ENCODE measurements around the gene EML1.

Gene EML1

DNA sequence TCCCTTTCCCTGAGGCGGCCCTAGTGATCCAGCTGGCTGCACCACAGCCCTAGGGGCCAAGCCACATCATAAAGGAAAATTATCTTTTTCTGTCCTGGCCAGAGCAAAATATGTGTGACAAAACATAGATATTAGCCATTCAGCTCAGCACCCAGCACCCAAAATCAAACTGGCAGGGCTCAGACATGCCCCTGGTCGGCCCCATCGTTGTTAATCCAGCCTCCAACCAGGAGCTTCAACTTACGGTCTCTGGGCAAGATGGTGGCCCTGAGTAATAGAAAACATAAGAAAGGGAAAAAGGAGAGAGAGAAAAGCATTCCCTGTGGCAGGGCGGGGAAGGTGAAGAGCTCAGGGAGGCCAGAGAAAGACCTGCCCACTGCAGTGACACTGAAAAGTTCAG lies 111.9 kb downstream of the EML1 start:
- Histone ChIP-seq H3K4me1 (ENCODE audit: insufficient read depth, low read length) (no peaks in the 10 kb centered on the region; the same call in 1 of the 2 replicates), H3K36me3 (ENCODE audit: insufficient read depth, low read length) (peaks cover 13% of the 10 kb centered on the region), H3K9me3 (ENCODE audit: control insufficient read depth, insufficient read depth, low read length) (peaks cover 8% of the 10 kb centered on the region; the same call in 1 of the 2 replicates), H3K9ac (ENCODE audit: low read depth, low read length) (no peak overlapping the region)

DNA sequence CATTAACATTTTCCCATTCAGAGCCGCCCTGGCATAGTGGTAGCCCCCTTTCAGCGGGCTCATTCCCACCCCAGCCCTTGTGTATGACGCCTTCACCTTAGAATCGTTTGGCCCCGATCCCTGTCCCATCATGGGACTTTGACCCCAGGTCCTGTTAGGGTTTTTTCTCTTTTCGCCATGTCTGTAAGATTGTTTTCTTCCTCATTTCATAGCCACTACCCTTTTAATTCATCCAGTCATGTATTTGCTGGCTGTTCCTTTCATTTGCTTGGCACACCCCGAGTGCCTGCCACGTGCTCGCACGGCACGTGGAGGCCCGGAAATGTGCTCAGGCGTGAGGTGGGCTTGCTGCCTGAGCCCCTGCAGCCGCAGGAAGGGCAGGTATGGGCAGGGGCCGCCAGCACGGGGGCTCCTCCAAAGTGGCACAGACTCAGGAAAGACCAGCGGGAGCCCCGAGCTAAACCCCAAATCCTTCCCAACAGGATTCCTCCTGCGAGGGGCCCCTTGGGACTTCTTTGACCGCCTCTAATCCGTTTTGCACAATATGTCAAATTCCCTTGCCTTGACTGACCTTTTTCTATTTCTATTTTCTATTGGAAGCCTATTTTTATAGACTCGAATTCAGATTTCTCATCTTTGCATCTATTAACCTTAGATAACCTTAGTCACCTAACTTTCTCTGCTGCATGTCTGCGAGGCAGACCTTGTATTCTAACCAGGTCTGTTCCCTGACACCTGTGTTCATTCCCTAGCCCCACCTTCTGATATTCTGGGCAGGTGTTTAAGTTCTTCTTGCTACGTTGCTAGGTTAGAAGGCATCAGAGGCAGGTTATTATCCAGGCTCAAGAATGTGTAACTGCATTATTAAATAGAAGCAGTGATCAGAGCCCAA lies 114.8 kb downstream of the EML1 start:
- Histone ChIP-seq H3K4me1 (ENCODE audit: insufficient read depth, low read length) (no peaks in the 10 kb centered on the region; the same call in 1 of the 2 replicates), H3K9me3 (ENCODE audit: control insufficient read depth, insufficient read depth, low read length) (peaks cover 6% of the 10 kb centered on the region; the same call in 1 of the 2 replicates), H3K36me3 (ENCODE audit: insufficient read depth, low read length) (peaks cover 5% of the 10 kb centered on the region), H3K9ac (ENCODE audit: low read depth, low read length) (no peak overlapping the region)

DNA sequence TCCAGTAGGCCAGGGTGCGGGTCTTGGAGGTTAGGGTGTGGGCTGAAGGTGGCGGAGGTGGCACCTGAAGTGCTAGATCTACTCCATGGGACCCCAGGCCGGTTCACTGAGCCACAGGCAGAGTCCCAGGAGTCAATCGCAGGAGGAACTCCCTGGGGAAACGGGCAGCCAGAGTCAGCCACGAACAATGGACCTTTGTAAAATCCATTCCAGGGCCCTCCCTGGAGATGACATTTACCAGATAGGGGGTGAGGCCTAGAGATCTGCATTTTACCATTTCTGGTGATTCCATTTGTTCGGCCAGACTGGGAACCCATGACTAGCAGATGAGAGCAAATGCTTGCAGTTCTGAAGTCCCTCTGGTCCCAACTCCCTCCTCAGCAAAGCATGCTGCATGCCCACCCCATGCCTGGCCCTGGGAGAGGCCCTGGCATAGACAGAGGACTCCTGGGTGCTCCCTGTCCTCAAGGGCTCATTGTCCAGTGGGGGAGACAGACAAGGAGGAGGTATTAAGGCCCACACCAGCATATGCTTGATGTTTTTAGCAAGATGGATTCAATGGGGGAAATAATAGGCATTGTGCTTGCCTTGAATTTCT lies 115.5 kb downstream of the EML1 start:
- peaks cover 4% of the 10 kb centered on the region; the same call in 1 of the 2 replicates for H3K36me3 ChIP-seq (ENCODE audit: insufficient read depth, low read length)
- no peaks in the 10 kb centered on the region; the same call in 1 of the 2 replicates for H3K4me1 ChIP-seq (ENCODE audit: insufficient read depth, low read length)
- H3K9ac ChIP-seq (ENCODE audit: low read depth, low read length) = no peak overlapping the region
- H3K9me3 ChIP-seq (ENCODE audit: control insufficient read depth, insufficient read depth, low read length) = no peaks in the 10 kb centered on the region

DNA sequence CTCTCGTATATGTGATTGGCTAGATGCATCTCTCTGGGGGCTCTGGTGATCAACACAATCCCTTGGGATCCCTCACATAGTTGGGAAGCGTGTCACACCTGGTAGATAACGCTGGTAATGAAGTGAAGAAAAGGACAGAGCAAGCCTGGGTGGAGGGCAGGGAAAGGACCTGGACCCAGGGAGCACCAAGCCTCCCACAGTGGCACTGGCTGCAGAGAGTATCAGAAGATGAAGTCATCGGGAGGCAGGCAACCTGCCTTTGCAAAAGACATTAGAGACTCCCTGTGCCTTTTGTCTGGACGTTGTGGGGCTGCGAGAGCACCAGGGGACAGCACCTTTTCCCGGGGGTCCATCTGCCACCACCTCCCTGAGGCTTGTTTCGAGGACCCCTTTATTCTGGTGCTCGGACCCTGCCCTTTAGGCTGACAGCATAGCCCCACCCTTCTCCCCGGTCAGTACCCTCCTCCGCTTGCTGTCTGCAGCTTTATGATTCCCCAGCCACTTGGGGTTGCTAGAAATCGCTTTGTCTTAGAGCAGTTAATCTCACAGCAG lies 116.4 kb downstream of the EML1 start:
- H3K36me3 ChIP-seq (ENCODE audit: insufficient read depth, low read length) = peaks cover 4% of the 10 kb centered on the region; the same call in 1 of the 2 replicates
- H3K9me3 ChIP-seq (ENCODE audit: control insufficient read depth, insufficient read depth, low read length) = no peaks in the 10 kb centered on the region
- no peak overlapping the region for H3K9ac ChIP-seq (ENCODE audit: low read depth, low read length)
- no peaks in the 10 kb centered on the region; the same call in 1 of the 2 replicates for H3K4me1 ChIP-seq (ENCODE audit: insufficient read depth, low read length)

DNA sequence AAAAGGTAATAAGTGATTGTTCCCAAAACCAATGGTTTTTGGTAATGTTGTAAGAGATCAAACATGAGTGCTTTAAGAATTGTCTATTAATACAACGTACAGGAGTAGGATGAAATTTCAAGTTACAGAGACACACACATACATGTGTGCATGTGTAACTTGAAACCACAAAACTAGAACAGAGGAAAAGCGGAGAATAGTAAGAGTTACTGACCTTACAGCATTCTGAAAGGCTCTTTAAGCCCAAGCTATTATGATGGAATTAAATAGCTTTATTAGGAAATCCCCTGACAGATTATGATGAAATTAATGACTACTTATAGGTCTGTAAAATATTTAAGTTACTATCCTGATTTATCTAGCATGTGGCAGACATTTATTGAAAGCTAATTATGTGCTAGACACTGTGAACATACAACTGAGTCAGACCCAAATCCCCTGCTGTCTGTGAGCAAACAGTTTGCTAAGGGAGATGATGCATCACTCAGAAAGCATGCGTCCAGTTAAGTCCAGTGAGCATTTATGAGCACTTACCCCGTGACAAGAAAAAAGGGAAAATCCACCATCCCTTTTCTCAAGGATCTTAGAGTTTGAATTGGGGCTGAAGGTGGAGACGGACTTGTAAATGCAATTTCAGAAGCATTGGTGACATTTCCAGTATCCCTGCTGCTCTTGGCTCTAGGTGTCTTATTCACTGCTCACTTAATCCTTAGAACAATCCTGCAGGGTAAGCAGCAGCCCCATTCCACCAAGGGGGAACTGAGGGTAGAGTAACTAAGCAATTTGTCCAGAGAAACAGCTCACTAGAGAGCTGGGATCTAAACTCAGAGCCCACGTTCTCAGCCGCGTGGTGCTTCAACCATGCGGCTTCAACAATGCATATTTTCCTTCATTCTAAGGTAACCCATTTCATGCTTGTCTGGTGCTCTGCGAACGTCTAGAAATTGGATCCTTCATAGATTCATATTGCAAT lies 117.4 kb downstream of the EML1 start:
- Histone ChIP-seq H3K9ac (ENCODE audit: low read depth, low read length) (no peak overlapping the region), H3K36me3 (ENCODE audit: insufficient read depth, low read length) (peaks cover 4% of the 10 kb centered on the region; the same call in 1 of the 2 replicates), H3K4me1 (ENCODE audit: insufficient read depth, low read length) (no peaks in the 10 kb centered on the region; the same call in 1 of the 2 replicates), H3K9me3 (ENCODE audit: control insufficient read depth, insufficient read depth, low read length) (no peaks in the 10 kb centered on the region)

DNA sequence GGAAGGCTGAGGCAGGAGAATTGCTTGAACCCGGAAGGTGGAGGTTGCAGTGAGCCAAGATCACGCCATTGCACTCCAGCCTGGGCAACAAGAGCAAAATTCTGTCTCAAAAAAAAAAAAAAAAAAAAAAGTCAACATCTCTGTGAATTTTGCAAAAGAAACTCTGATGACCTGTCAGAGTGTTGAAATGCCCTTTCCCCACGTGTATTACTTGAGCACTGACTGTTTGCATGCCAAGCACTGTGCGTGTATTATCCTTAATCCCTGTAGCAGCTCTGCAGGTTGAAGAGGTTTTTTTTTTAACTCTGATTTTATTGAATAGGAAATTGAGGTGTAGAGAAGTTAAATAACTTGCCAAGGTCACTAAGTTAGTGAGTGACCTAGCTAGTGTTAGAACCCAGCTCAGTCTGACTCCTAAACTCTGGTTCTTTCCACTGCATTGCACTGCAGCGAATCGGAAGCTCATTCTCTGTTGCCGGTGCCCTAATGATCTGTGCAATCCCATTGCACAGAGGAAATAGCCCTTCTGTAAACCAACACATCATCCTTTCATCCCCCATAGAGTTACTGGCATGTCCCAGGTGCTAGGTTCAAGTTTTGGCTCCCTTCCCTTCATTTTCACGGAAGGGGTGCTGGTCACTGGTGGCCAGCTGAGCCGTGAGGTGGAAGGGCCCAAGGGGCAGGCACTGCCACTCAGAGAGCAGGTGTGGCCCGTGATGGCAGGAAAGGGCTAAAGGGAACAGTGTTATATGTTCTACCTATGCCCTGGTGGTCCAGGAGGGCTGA lies 122.3 kb downstream of the EML1 start:
- Histone ChIP-seq H3K9ac (ENCODE audit: low read depth, low read length) (no peak overlapping the region), H3K4me1 (ENCODE audit: insufficient read depth, low read length) (no peaks in the 10 kb centered on the region), H3K9me3 (ENCODE audit: control insufficient read depth, insufficient read depth, low read length) (no peaks in the 10 kb centered on the region), H3K36me3 (ENCODE audit: insufficient read depth, low read length) (peaks cover 4% of the 10 kb centered on the region)

DNA sequence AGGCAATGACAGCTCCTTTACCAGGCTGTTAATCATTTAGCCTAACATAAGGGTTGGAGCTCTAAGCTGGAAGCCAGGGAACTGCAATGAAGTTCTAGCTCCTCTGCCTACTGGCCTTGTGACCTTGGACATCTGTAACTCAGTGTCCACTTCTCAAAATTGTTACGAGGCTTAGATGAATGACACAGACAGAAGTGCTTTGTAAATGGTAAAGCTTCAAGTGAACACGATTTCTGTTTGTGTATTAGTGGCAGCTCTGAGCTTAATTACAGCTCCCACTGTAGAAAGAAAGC lies 122.8 kb downstream of the EML1 start:
- Histone ChIP-seq H3K4me1 (ENCODE audit: insufficient read depth, low read length) (no peaks in the 10 kb centered on the region), H3K36me3 (ENCODE audit: insufficient read depth, low read length) (peaks cover 4% of the 10 kb centered on the region), H3K9ac (ENCODE audit: low read depth, low read length) (no peak overlapping the region), H3K9me3 (ENCODE audit: control insufficient read depth, insufficient read depth, low read length) (no peaks in the 10 kb centered on the region)

DNA sequence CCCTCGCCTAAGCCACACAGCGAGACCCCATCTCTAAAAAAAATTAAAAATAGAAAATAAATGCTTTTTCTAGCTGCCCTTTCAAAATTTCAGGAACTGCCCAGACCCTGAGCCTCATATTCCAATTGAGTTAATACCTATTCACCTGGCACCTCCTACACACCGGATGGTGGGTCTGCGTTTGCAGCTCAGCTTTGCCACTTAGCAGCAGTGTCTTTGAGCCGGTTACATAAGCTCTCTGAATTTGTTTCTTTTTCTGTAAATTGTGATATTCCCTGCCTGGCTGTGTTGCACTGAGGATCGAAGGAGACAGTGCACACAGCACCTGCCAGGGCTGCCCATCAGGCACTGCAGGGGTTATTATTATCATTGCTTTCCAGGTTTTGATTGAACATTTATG lies 125.6 kb downstream of the EML1 start:
- Histone ChIP-seq H3K9me3 (ENCODE audit: control insufficient read depth, insufficient read depth, low read length) (no peaks in the 10 kb centered on the region), H3K36me3 (ENCODE audit: insufficient read depth, low read length) (no peaks in the 10 kb centered on the region; the same call in 1 of the 2 replicates), H3K9ac (ENCODE audit: low read depth, low read length) (no peak overlapping the region), H3K4me1 (ENCODE audit: insufficient read depth, low read length) (no peaks in the 10 kb centered on the region)

DNA sequence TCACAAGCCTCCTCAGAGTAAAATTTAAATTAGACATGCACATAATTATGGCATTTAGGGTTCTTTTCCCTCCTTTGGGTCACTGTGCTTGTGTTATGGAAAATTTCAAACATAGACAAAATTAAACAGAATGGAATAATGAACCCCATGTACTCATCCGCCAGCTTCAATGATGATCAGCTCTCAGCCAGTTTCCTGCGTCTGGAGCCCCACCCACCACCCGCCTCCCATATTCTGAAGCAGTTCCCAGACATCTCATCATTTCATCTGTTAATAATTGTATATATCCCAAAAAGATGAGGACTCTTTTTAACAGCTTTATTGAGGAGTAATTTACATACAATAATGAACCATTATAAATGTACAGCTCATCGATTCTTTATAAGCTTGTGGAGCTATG lies 128.2 kb downstream of the EML1 start:
- Histone ChIP-seq H3K36me3 (ENCODE audit: insufficient read depth, low read length) (no peaks in the 10 kb centered on the region; the same call in 1 of the 2 replicates), H3K4me1 (ENCODE audit: insufficient read depth, low read length) (no peaks in the 10 kb centered on the region), H3K9ac (ENCODE audit: low read depth, low read length) (no peak overlapping the region), H3K9me3 (ENCODE audit: control insufficient read depth, insufficient read depth, low read length) (no peaks in the 10 kb centered on the region)

DNA sequence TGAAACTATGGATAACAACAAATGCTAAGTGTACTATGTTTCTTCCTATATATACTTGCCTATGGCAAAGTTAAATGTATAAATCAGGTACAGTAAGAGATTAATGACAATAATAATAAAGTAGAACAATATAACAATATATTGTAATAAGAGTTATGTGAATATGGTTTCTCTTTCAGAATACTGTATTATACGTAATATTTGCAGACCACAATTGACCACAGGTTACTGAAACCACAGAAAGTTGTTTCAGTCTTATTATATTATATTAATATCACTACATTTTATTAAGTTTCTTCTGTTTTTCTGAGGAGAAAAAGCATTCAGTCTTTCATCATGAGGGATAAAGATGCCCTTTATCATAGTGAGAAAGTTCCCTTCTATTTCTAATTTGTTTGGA lies 131.2 kb downstream of the EML1 start:
- H3K9ac ChIP-seq (ENCODE audit: low read depth, low read length) = no peak overlapping the region
- H3K4me1 ChIP-seq (ENCODE audit: insufficient read depth, low read length) = no peaks in the 10 kb centered on the region
- peaks cover 4% of the 10 kb centered on the region; the same call in 1 of the 2 replicates for H3K9me3 ChIP-seq (ENCODE audit: control insufficient read depth, insufficient read depth, low read length)
- no peaks in the 10 kb centered on the region for H3K36me3 ChIP-seq (ENCODE audit: insufficient read depth, low read length)

DNA sequence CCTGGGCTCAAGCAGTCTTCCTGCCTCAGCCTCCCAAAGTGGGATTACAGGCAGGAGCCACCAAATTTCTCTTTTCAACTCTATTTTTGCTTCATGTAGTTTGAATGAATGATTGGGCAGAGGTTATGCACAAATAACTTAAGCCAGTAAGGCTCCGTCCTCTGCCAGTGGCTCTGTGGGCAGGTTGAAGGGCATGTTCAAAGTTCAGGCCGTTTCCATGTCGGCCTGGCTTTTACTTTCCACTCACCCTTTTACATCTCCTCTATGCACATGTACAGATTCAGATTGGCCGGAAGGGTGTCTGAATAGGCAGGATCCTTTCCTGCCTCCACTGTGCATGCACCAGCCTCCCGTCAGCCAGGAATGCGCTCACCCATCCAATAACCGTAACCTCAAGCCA lies 132.3 kb downstream of the EML1 start:
- Histone ChIP-seq H3K9me3 (ENCODE audit: control insufficient read depth, insufficient read depth, low read length) (peaks cover 4% of the 10 kb centered on the region; the same call in 1 of the 2 replicates), H3K4me1 (ENCODE audit: insufficient read depth, low read length) (no peaks in the 10 kb centered on the region), H3K9ac (ENCODE audit: low read depth, low read length) (no peak overlapping the region), H3K36me3 (ENCODE audit: insufficient read depth, low read length) (no peaks in the 10 kb centered on the region)

DNA sequence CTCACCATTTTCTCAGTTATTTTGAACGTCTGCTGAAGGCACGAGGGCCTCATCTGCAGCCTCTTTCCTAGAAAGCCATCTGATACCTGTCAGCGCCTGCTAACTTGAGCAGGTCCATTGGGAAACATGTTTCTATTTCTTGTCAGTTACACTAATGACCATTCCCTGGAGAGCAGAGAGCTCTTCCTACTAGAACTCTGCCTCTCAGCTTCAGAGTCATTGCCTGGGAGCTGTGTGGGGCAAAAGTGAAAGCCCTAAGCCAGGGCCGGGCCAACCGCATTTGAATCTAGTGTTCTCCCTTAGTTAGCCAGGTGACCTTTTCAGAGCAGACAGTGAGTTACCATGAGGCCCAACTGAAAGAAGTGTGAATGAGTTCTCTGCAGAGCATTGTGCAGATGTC lies 135.8 kb downstream of the EML1 start:
- H3K9me3 ChIP-seq (ENCODE audit: control insufficient read depth, insufficient read depth, low read length) = peaks cover 4% of the 10 kb centered on the region; the same call in 1 of the 2 replicates
- H3K36me3 ChIP-seq (ENCODE audit: insufficient read depth, low read length) = no peaks in the 10 kb centered on the region
- H3K4me1 ChIP-seq (ENCODE audit: insufficient read depth, low read length) = no peaks in the 10 kb centered on the region
- no peak overlapping the region for H3K9ac ChIP-seq (ENCODE audit: low read depth, low read length)

DNA sequence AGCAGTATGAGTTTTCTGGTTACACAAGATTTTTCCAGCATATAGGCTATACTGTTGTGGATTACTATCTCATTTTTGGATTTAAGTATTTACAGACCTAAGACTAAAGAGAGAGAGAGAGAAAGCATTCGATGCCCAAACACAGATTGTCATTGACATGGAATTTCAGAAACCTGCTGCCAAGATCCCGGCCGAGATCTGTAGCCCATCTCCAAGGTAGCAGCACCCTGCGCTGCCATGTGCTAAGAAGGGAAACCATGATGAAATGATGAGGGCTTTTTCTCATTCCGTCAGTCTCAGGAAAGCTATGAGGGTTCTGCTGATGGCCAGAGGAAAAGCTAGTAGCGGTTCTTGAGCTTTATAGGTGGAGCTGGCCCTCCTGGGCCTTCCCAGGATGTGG lies 136.4 kb downstream of the EML1 start:
- no peaks in the 10 kb centered on the region for H3K4me1 ChIP-seq (ENCODE audit: insufficient read depth, low read length)
- H3K9ac ChIP-seq (ENCODE audit: low read depth, low read length) = no peak overlapping the region
- peaks cover 4% of the 10 kb centered on the region; the same call in 1 of the 2 replicates for H3K9me3 ChIP-seq (ENCODE audit: control insufficient read depth, insufficient read depth, low read length)
- no peaks in the 10 kb centered on the region for H3K36me3 ChIP-seq (ENCODE audit: insufficient read depth, low read length)

All from ES-I3 (cell line).